ENCODE data around the gene ENG.
A peak's percentile ranks its signal among the peaks of the same experiment; 100 is the strongest.
"Not testable (repeated sequence)": the region's sequence is repeated elsewhere in the genome, so short reads cannot be mapped to it uniquely, and the experiment has no call there.

The ENG gene

DNA sequence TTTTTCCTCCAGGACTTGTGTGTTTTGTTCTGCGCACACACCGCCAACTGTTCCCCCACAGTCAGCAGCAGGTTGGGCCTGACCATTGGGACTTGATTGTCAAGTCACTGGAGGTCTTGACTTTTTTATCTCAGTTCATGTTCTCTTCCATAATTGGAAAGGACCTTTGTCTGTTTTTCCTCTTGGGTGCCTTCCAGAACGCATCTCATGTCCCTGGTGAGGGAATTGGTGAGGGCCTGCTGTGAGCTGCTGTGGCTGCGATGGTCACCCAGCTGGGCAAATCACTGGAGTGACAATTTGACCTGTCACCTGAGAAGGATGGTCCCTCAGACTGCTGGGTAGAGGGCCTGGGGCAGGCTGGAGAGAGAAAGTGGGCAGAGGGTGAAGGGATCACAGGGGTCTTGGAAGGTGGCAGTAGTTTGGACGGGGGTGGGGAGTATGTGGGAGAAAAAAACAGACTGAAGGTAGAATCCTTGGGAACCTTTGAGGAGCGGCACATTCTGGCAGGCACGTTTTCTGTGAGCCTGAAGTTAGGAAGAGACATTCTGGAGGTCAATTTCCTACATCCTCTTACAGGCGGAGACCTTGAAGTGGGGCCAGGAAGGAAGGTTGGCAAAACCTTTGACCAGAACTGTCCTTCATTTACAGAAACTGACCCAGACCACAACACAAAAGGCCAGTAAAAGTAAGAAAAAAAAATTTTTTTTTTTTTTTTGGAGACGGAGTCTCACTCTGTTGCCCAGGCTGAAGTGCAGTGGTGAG, 64.2 kb downstream of the ENG start:
- DNase-seq: no peak

DNA sequence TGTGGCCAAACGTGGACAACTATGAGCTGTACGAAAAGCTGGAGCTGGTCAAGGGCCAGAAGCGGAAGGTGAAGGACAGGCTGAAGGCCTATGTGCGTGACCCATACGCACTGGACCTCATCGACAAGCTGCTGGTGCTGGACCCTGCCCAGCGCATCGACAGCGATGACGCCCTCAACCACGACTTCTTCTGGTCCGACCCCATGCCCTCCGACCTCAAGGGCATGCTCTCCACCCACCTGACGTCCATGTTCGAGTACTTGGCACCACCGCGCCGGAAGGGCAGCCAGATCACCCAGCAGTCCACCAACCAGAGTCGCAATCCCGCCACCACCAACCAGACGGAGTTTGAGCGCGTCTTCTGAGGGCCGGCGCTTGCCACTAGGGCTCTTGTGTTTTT, 65.3 kb downstream of the ENG start:
- no peak for DNase-seq

DNA sequence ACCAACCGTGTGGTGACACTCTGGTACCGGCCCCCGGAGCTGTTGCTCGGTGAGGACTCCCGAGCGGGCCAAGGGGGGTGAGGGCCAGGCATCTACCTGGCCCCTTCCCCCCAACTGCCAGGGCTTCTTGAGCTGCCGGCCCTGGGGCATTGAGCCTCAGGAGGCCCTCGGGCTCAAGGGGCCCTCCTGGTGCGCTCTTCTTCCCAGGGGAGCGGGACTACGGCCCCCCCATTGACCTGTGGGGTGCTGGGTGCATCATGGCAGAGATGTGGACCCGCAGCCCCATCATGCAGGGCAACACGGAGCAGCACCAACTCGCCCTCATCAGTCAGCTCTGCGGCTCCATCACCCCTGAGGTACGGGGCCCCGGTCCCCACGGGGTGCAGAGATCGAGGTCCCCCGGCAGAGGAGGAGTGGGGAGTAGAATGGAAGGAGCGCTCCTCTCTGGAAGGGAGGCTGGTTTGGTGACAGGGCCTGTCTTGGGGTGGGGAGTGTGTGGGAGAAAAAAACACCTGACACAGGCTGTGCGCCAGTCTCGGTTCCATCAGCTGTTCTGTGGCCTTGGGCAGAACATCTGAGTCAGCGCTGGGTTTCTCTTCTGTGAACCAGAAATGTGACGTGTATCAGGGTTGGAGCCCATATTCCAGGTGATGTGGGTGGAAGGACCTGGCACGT, 66.0 kb downstream of the ENG start:
- DNase-seq: no peak

DNA sequence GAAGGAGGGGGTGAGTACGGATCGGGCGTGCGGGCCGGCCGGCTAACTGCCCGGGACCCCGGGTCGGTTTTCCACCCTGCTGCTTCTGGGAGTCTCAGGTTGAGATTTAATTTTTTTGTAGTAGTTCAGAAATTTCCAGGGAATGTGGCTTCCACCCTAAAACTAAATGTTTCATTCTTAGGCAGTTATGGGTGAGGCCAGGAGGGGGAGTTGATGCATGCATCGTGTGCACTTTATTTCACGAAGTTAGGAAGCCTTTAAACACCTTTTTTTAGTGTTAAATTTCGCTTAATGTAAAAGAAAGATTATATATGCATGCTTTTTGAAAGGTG, 67.7 kb downstream of the ENG start:
- no peak for DNase-seq

DNA sequence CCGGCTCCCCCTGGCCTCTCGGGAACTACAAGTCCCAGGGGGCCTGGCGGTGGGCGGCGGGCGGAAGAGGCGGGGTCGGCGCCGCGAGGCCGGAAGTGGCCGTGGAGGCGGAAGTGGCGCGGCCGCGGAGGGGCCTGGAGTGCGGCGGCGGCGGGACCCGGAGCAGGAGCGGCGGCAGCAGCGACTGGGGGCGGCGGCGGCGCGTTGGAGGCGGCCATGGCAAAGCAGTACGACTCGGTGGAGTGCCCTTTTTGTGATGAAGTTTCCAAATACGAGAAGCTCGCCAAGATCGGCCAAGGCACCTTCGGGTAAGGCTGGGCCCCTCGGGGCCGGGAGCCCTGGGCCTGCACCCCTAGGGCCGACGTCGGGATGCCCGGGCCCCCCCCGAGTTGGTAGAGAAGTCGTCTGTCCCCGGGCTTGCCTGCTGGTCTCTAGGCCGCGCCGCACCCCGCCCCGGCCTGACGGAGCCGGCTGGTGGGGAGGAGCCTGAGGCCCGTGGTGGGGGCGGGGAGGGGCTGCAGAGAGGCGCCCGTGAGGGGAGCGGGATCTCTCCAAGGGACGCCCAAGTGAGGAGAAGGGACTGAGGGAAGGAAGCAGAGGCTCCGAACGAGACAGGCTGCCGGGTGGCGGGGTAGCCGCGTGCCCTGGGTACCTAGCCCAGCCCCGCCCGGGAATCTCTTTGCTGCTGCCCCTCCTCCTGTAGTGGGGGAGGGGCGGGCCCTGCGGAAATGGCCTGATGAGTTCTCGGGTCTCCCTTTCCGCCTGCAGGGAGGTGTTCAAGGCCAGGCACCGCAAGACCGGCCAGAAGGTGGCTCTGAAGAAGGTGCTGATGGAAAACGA, 68.3 kb downstream of the ENG start, which contains the start of gene CDK9:
Gene CDK9 (plus strand): TSS at position 102 of the 840 bp plus-strand sequence. CDS start 115 bp downstream, at position 217.
- peak; percentile 96 for DNase-seq

DNA sequence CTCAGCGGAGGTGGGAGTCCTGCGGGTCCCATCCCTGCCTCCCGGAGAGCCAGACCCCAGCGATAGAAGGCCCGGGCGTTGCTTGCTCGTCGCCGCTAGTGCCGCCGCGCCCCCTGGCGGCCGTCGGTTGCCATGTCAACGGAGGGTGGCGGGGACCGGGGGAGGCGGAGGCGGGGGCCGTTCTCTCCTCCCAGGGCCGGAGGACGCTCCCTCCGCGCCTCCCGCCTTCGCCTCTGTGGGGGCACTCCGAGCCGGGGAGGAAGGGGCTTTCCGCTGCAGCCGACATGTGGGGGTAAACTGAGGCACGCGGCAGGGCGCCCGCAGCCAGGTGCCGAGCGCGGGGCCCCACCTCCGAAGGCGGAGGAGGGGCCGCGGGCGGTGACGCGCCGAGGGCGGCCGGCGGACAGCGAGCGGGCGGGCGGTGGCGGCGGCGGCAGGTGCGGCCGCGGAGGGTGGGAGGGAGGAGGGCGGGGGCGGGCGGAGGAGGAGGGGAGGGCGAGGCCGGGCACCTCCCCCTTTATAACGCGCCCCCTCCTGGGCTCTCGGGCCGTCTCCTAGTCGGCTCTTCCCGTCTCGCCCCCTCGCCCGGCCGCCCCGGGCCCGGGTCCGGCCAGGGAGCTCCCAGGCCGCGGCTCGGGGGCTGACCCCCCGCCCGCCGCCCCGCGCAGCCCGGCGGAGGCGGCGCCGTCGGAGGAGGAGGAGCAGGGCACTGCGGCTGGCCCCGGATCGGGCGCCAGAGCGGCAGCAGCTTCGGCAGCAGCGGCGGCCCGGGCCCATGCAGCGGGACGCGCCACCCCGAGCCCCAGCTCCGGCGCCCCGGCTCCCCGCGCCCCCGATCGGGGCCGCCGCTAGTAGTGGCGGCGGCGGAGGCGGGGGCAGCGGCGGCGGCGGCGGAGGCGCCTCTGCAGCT, 69.2 kb downstream of the ENG start:
- peak; percentile 94 for DNase-seq

DNA sequence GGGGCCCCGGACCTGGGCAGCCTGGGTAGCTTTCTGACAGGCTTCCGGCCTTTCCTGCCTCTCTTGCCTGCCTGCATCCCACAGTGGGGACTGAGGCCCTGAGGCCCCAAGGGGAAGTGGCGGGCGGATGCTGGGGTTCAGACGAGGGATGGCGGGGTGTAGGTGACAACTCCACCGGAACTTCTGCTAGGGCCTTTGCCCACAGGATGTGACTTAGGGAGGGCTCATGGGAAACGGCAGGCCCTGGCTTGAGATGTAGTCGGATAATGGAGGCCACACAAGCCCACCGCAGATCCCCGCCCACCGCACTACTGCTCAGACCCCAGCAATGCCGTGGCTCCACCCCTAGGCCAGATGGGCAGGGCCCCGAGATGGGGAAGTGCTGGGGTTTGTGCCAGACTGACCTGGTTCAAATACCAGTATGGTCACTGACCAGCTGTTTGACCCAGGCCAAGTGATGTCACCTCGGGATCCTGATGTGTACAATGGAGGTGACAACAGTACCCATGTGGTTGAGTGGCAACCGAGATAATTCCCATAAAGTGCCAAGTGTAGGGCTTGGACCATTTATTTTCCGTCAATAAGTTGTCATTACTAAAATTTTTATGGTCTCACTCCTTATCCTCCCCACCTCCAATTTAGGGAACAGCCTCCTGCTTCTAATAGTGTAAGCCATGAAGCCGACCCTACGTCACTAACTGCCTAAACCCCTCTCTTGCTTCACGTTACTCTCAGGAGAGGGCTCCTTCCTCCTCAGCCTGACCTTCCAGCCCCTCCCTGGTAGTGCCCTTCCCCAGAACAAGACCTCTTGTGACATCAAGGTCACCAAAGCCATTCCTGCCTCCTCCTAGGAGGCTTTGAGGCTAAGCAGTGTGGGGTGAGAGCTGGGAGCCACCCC, 71.1 kb downstream of the ENG start:
- DNase-seq: no peak

DNA sequence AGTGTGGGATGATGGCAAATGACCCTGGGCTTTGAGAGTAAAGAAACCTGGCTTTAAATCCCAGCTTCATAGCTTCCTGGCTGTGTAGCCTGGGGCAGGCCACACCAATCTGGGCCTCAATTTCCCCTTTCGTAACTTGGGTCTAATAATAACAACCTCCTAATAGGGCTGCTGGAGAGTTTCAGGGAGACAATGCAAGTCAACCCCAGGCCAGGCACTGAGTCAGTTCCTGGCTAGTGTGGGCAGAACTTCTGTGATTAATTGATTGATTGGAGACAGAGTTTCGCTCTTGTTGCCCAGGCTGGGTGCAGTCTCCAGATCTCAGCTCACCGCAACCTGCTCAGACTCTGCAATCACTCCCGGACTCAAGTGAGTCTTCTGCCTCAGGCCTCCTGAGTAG, 72.7 kb downstream of the ENG start:
- DNase-seq: no peak

DNA sequence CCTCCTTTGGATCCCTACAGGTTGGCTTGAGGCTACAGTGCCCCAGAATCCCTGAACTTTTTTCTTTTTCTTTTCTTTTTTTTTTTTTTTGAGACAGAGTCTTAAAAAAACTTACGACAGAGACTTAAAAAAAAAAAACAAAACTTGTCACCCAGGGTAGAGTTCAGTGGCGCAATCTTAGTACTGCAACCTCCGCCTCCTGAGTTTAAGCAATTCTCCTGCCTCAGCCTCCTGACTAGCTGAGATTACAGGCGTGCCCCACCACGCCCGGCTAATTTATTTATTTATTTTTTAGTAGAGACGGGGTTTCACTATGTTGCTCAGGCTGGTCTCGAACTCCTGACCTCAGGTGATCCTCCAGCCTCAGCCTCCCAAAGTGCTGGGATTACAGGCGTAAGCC, 73.5 kb downstream of the ENG start:
- not testable (repeated sequence) for DNase-seq

DNA sequence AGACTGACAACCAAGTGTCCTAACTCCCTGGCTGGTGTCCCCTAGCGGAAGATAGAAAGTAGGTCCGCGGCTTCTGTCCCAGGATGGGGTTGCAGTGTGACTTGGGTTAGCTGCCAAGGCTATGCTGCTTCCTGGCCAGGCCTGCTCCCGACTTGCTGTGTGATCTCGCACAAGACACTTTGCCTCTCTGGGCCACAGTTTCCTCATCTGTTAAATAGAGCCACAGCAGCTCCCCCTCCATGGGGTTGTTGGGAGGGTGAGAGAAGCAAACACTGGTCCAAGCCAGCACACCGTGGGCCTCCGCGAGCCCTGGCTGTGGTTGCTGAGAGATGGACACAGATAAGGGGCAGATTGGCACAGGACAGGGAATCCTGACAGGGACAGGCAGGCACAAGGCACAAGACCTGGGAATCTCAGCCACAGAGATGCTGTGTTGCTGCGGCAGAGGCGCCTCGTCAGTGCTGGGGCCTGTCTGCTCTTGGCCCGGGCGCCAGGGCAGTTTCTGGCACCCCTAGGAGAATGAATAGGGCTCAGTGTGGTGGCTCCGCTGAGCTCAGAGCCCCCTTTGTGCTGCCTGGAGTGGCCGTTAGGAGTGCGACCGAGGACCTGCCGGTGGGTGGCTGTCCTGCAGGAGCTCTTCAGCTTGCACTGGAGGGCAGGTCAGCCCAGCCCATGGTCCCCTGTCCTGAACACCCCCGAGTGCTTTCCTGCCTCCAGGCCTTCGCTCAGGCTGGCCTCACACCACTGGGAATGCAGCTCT, 74.2 kb downstream of the ENG start:
- no peak for DNase-seq

DNA sequence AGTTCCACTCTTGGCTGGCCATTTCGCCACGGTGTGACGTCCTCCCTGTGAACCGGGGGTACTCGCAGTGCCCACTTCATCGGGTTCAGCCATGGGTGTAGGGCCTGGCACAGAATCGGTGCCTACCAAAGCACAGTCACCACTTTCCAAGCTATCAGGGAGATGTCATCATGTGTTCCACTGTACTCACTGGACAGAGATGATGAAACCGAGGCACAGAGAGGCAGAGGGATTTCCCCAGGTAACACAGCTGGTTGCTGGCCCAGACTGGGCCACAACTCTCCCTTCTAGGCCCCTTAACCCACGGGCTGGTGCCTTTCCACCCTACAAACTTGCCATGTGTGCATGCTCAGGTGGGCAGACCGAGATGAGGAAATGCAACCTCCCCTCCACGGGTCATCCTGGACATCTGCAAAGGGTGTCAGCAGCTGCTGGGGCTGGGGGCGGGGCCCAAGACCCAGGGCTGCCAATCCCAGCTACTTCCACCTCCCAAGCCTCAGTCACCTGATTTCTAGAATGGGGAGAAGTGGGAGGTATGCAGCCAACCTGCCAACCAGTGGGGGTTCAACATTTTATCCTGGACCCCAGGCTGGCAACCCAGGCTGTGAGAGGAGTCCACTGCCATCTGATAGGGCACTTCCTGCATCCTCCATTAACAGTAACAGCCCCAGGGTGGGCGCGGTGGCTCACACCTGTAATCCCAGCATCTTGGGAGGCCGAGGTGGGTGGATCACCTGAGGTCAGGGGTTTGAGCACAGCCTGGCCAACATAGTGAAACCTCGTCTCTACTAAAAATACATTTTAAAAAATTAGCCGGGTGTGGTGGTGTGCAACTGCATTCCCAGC, 75.1 kb downstream of the ENG start:
- peak; percentile 41 for DNase-seq

DNA sequence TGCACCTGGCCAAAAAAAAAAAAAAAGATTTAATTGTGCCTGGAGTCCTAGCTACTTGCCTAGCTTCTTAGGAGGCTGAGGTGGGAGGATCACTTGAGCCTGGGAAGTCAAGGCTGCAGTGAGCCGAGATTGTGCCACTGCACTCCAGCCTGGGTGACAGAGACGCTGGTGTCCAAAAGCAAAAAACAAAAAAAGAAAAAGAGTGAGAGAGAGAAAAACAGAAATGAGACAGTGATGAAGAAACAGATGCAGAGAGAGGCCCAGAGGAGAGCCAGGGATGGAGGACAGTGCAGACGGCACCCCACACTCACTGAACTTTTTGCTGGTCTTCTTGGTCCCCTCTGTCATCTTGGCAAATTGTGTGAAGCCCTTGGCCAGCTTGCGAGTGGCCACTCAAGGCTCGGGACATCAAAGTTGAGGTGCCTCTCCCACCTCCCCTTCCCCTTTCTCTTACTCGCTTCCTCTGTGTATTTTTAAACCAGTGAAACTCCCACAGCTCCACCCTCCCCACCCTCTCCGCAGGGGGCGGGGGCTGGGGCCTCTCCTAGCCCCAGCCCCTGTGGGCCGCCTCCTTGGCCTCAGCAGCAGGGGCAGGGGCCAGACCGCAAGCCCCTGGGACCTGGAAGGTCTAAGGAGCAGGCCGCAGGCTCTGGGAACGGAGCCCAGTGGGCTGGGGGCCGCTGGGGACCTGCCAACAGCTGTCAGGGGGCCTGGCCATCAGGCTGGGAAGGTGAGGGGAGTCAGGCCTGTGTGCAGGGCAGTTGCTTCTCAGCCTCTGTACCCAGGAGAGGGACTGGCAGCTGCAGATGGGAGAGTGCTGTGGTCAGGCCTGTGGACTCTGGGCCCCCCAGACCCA, 76.0 kb downstream of the ENG start, which contains the start of gene SH2D3C:
Gene SH2D3C (minus strand): TSS at position 387 of the 856 bp plus-strand sequence. CDS start 39 bp downstream, at position 348.
- no peak for DNase-seq

DNA sequence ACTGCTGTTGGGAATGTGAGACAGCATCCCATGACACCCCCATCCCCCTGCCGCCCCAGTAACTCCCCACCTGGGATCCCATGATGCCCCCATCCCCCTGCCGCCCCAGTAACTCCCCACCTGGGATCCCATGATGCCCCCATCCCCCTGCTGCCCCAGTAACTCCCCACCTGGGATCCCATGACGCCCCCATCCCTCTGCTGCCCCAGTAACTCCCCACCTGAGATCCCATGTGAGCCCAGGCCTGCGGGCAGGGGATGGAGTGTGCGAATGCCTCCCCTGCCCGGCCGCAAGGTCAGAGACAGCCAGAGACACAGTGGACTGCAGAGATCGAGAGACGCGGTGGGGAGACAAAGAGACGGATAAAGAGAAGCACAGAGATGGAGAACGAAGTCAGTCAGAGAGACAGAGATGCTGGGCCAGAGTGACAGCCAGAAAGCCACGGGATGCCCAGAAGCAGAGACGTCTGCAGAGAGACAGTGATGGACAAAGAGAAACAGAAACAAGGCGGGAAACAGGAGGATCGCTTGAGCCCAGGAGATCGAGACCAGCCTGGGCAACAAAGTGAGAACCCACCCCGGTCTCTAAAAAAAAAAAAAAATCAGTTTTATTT, 77.0 kb downstream of the ENG start:
- DNase-seq: no peak

DNA sequence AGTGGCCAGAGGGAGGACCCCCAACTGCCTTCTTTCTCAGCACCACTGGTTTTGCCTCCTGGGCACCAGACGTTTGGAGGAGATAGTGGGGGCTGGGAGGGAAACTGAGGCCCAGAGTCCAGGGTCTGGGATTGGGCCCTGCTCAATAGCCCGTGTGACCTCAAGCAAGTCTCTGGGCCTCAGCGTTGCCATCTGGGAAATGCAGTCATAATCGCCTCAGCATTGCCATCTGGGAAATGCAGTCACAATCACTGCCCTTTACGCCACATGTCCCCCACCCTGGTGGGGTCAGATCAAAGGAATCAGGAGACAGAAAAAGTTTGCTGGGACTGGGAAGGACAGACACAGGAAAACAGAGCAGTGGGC, 77.6 kb downstream of the ENG start:
- DNase-seq: no peak

DNA sequence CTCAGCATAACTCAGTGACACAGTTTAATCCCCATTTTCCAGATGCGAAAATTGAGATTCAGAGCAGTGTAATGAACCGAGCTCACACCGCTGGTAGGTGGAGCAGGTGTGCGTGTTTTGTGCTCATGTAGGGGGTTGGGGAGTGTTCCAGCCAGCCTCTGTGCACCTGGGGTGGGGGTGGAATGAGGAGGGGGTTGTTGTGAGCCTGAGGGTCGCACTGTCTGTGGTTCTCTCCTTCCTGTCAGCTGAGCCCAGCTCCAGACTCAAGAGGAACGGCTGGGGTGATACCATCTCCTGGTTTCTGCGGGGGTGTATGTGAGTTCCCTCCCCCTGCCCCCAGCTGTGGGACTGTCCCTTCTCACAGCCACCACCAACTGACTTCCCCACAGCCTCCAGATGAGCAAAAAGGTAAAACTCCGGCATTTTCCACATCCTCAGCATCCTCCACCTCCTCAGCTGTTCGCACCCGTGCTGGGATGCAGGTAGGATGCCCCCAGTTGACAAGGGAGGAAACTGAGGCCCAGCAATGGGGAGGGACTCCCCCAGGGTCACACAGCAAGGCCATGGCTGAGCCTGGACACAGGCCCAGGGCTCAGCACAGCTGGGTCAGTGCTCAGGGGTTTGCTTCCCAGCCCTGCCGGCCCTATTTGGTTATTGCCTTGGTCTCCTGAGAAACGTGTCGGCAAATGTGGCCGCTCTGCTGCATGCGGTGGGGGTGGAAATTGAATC, 78.1 kb downstream of the ENG start:
- peak; percentile 64 for DNase-seq

DNA sequence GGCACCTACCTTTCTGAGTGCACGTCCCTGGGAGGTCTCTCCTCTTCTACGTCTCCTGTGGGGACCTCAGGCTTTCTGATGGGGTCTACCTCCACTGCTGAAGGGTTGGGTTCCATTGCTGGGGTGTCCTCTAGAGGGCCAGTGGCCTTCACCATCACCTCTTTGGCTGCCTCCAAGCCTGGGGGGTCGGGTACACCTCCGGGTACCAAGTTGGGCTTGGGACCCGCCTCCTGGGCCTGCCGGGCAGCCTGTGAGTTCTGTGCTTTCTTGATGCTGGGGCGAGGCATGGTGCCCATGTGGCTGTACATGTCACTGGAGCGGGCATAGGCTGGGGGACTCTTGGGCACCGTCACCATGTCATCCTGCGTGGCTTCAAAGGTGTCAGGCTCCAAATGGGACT, 80.5 kb downstream of the ENG start:
- no peak for DNase-seq

DNA sequence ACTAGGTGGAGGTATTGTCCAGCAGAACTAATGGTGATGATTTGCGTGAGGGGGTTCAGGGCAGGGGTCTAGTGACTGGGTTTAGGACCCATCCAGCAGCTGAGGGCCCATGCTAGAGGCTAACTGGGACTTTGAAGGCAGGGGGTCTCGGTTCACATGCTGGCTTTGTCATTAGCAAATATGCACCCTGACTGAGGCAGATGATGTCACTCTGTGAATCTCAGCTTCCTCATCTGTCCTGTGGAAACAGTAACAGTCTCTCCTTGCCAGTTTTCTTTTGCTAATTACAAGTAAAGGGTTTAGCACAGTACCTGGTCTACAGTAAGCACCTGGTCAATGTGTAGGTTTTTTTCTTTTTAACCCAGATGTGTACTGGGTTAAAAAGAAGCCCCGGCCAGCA, 81.2 kb downstream of the ENG start:
- peak; percentile 34 for DNase-seq

DNA sequence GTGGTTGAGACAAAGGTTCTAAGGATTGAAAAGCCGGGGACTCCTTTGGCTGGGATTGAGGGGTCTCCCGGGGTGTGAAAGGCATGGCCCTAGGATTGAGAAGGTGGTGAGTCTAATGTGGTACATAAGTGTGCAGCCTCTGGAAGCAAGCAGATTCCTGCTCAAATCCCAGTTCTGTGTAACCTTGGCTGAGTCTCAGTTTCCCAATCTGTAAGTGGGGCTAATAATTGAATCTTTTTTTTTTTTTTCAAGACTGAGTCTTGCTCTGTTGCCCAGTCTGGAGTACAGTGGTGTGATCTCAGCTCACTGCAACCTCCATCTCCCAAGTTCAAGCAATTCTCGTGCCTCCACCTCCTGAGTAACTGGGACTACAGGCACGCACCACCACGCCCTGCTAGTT, 81.9 kb downstream of the ENG start:
- DNase-seq: no peak
